ENCODE data around the gene KCNMA1.

- TF ChIP-seq CTCF (IDR thresholded peaks at IDR 0.05): no peak
- no peak for TF ChIP-seq POLR2A (IDR thresholded peaks at IDR 0.05)
- no peak for TF ChIP-seq POLR2AphosphoS5 (IDR thresholded peaks at IDR 0.05)
Measured at GRCh38 chr10:77539147-77539935, 98.3 kb downstream of the KCNMA1 start.
